Measurements from ENCODE around the gene CLSTN1. TPM values are rescaled to one million over a fixed set of nuclear protein-coding genes. Genes with fewer than 3 reads are reported as not detected.

The CLSTN1 gene
- total and polyA plus RNA-seq, 12 donors = 37.1 to 79.8 (median 63.8) TPM

- 48 to 56% methylated on average over 15 of the region's 15 CpGs for WGBS, 2 donors
- Histone ChIP-seq H3K27me3 (no peaks in the 10 kb centered on the region), H3K36me3 (no peaks in the 10 kb centered on the region), H3K4me3 (peak overlapping the region in 2 of 10 donors; percentile 2 to 25), H3K4me1 (peaks cover 7 to 18% (median 15%) of the 10 kb centered on the region in 9 donors), H3K27ac (peak overlapping the region in 6 of 10 donors; percentile 3 to 31 (median 20)), H3K9me3 (no peaks in the 10 kb centered on the region)
- DNase-seq (peak in 1 of 2 donors; percentile 28), ATAC-seq (peak; percentile 75 to 84 (median 81))
- intact Hi-C loops (cut with DNase I) = no loop called here
- TF ChIP-seq, protein P1, sequence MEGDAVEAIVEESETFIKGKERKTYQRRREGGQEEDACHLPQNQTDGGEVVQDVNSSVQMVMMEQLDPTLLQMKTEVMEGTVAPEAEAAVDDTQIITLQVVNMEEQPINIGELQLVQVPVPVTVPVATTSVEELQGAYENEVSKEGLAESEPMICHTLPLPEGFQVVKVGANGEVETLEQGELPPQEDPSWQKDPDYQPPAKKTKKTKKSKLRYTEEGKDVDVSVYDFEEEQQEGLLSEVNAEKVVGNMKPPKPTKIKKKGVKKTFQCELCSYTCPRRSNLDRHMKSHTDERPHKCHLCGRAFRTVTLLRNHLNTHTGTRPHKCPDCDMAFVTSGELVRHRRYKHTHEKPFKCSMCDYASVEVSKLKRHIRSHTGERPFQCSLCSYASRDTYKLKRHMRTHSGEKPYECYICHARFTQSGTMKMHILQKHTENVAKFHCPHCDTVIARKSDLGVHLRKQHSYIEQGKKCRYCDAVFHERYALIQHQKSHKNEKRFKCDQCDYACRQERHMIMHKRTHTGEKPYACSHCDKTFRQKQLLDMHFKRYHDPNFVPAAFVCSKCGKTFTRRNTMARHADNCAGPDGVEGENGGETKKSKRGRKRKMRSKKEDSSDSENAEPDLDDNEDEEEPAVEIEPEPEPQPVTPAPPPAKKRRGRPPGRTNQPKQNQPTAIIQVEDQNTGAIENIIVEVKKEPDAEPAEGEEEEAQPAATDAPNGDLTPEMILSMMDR (IDR thresholded peaks at IDR 0.05) = peak in 1 of 9 donors; percentile 13
Measured at GRCh38 chr1:9835758-9836631, 12.2 kb upstream of the CLSTN1 start.

GRCh38 chr1:9835404-9835757 is 11.6 kb upstream of the CLSTN1 start:
- Histone ChIP-seq H3K4me3 (peak overlapping the region in 2 of 10 donors; percentile 2 to 25), H3K27ac (peak overlapping the region in 2 of 10 donors; percentile 3 to 15), H3K9me3 (no peaks in the 10 kb centered on the region), H3K36me3 (no peaks in the 10 kb centered on the region), H3K27me3 (no peaks in the 10 kb centered on the region), H3K4me1 (peaks cover 7 to 18% (median 15%) of the 10 kb centered on the region in 9 donors)
- ATAC-seq = peak in 3 of 8 donors; percentile 6 to 13 (median 8)
- WGBS, 2 donors = 55 to 61% methylated on average over 9 of the region's 9 CpGs
- intact Hi-C loops (cut with DNase I) = no loop called here
- DNase-seq = no peak
- TF ChIP-seq, protein P1 (IDR thresholded peaks at IDR 0.05) = no peak

- no peak for DNase-seq
- TF ChIP-seq, protein P1 (IDR thresholded peaks at IDR 0.05) = no peak
- Histone ChIP-seq H3K4me1 (peaks cover 7 to 18% (median 15%) of the 10 kb centered on the region in 9 donors), H3K27ac (no peak overlapping the region), H3K4me3 (no peak overlapping the region), H3K36me3 (no peaks in the 10 kb centered on the region), H3K27me3 (no peaks in the 10 kb centered on the region), H3K9me3 (no peaks in the 10 kb centered on the region)
- no peak for ATAC-seq
- intact Hi-C loops (cut with DNase I) = no loop called here
- 81 to 84% methylated on average over 3 of the region's 3 CpGs for WGBS, 2 donors
Measured at GRCh38 chr1:9833632-9834031, 9.9 kb upstream of the CLSTN1 start.

DNA sequence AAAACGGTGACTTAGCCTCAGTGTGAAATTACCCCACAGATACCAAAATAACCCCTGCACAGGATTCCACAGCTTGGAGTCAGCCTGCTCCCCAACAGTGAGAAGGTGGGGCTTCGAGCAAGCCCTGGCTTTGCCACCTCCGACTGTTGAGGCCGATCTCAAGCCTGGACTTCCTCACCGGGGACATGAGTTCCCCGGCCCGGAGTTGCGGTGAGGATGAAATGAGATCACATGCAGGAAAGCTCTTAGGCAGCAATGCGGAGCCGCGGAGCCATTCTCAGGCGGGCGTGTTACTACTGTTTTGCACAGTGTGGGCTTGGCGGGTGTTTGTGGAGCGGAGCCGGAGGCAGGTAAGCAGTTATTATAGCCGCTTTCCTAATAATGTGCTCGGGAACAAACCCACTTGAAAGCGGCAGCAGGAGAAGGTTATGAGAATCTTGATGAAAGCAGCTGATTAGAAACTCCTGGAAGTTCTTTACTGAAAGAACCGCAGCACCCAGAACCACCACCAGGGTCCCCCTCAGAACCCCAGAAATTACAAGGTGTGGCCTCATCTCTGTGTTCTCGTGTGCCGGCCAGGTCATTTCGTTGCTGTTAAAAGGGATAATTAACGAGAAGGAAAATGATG is 3.9 kb upstream of the CLSTN1 start:
- Histone ChIP-seq H3K4me3 (no peak overlapping the region), H3K36me3 (no peaks in the 10 kb centered on the region), H3K27me3 (no peaks in the 10 kb centered on the region), H3K4me1 (peaks cover 4 to 24% (median 18%) of the 10 kb centered on the region in 9 donors), H3K27ac (no peak overlapping the region), H3K9me3 (no peaks in the 10 kb centered on the region)
- intact Hi-C loops (cut with DNase I) = no loop called here
- DNase-seq (no peak), ATAC-seq (no peak)
- 74 to 75% methylated on average over 24 of the region's 24 CpGs for WGBS, 2 donors
- TF ChIP-seq, protein P1 (IDR thresholded peaks at IDR 0.05) = no peak

All from heart right ventricle (tissue), 16 donors.